HT-29 (cell line): ENCODE results near the gene MAN2C1. TPM values are rescaled to one million over a fixed set of nuclear protein-coding genes. Genes with fewer than 3 reads are reported as not detected.
"Not testable (repeated sequence)": the region's sequence is repeated elsewhere in the genome, so short reads cannot be mapped to it uniquely, and the experiment has no call there.

Source experiments
- DNase-seq: peaks from one replicate; pipeline ENCODE4 v3.0.0-alpha.2; 2015; ENCODE audit warnings: low spot score
- total RNA-seq: library from RNA; depleted of rRNA; stranded (reverse); fragments of >200 nt; shearing (Covaris generic); gene quantifications from 2 replicates; pipeline ENCODE4 v1.2.3, GENCODE V29; 2014

The MAN2C1 gene
- total RNA-seq, 1 experiment from 2014 or later, result 234 TPM

GRCh38 chr15:75346796-75347221, 21.6 kb downstream of the MAN2C1 start, which contains the start of gene NEIL1:
TSS of gene NEIL1 (plus strand) at chr15:75347039. CDS start at chr15:75348906, 1,867 bp downstream.
- no peak for DNase-seq

- not testable (repeated sequence) for DNase-seq
Observed at GRCh38 chr15:75343953-75344352, 24.5 kb downstream of the MAN2C1 start.

- no peak for DNase-seq
Observed at GRCh38 chr15:75342221-75342620, 26.2 kb downstream of the MAN2C1 start.

- no peak for DNase-seq
Observed at GRCh38 chr15:75339531-75340240, 28.7 kb downstream of the MAN2C1 start.

- no peak for DNase-seq
Observed at GRCh38 chr15:75338661-75339240, 29.7 kb downstream of the MAN2C1 start.

- DNase-seq, result peak; percentile 97
Observed at GRCh38 chr15:75335705-75336355, 32.6 kb downstream of the MAN2C1 start, which contains the start of gene COMMD4. TSS of gene COMMD4 (plus strand) at chr15:75336063. CDS start at chr15:75336090, 27 bp downstream.

- no peak for DNase-seq
Observed at GRCh38 chr15:75335313-75335704, 33.1 kb downstream of the MAN2C1 start.

GRCh38 chr15:75333654-75334419, 34.6 kb downstream of the MAN2C1 start:
- not testable (repeated sequence) for DNase-seq

- not testable (repeated sequence) for DNase-seq
Observed at GRCh38 chr15:75332093-75332492, 36.3 kb downstream of the MAN2C1 start.

GRCh38 chr15:75329571-75329970, 38.8 kb downstream of the MAN2C1 start:
- no peak for DNase-seq

- DNase-seq, result no peak
Observed at GRCh38 chr15:75328493-75329314, 39.7 kb downstream of the MAN2C1 start.

GRCh38 chr15:75327491-75327890, 40.9 kb downstream of the MAN2C1 start:
- no peak for DNase-seq

GRCh38 chr15:75327005-75327404, 41.4 kb downstream of the MAN2C1 start:
- DNase-seq, result no peak

GRCh38 chr15:75325922-75326321, 42.5 kb downstream of the MAN2C1 start:
- DNase-seq, result no peak

GRCh38 chr15:75321711-75322110, 46.7 kb downstream of the MAN2C1 start:
- DNase-seq, result no peak

GRCh38 chr15:75319231-75319897, 49.0 kb downstream of the MAN2C1 start:
- DNase-seq, result not testable (repeated sequence)

GRCh38 chr15:75314552-75315290, 53.7 kb downstream of the MAN2C1 start:
- no peak for DNase-seq

- no peak for DNase-seq
Observed at GRCh38 chr15:75313116-75313845, 55.1 kb downstream of the MAN2C1 start.

GRCh38 chr15:75312548-75312947, 55.9 kb downstream of the MAN2C1 start:
- DNase-seq, result peak; percentile 11
